Measurements from ENCODE around the gene KCNJ10.
A peak's percentile ranks its signal among the peaks of the same experiment; 100 is the strongest.

KCNJ10 gene

GRCh38 chr1:160098852-160099561 lies 29.0 kb upstream of the KCNJ10 start:
- peak; percentile 97 for DNase-seq (ENCODE audit: low read depth)

DNA sequence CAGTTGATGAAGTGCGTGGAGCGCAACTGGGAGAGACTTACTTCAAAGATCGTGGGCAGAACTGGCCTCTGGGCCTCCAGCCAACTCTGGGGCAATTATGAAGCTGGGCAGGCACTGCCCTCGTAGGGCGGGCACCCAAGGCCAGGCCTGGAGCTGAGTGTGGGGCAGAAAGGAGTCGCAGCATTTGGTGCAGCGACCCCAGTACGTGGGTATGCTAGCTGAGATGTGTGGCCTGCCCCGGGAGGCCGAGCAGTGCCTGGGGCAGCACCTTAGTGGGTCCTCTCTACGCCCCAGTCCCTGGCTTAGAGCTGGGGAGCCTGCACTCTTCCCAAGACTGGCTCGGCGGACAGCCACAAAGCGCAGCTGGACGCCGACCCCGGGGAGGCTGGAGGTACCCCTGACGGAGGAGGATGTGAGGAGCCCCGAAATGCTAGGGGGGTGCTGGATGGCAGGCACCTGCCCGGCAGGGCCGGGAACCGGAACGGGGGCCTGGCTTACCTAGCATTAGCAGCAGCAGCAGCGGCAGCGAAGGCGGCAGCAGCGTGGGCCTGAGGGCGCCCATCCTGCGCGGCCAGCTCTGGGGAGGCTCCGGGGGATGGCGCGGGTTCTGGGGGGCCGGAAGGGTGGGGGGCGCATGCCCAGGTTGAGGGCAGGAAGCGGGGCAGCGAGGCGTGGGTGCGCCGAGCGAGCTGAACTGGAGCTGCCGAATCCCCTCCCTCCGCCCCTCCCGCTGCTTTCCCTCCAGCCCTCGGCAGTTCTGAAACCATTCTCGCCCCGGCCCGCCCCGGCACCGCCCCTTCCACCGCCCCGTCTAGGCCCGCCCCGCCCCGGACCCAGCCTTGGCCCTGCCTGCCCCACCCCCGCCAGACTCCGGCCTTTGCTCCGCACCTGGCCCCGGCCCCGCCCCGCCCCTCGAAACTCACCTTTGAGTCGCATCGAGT lies 28.2 kb upstream of the KCNJ10 start, which contains the start of gene IGSF8:
IGSF8 (minus strand) TSS at position 709 of the 941 bp plus-strand sequence; CDS start at position 562, 147 bp downstream.
- DNase-seq (ENCODE audit: low read depth) = peak; percentile 89

- DNase-seq (ENCODE audit: low read depth) = peak; percentile 14
Observed at GRCh38 chr1:160097151-160097910, 27.4 kb upstream of the KCNJ10 start.

DNA sequence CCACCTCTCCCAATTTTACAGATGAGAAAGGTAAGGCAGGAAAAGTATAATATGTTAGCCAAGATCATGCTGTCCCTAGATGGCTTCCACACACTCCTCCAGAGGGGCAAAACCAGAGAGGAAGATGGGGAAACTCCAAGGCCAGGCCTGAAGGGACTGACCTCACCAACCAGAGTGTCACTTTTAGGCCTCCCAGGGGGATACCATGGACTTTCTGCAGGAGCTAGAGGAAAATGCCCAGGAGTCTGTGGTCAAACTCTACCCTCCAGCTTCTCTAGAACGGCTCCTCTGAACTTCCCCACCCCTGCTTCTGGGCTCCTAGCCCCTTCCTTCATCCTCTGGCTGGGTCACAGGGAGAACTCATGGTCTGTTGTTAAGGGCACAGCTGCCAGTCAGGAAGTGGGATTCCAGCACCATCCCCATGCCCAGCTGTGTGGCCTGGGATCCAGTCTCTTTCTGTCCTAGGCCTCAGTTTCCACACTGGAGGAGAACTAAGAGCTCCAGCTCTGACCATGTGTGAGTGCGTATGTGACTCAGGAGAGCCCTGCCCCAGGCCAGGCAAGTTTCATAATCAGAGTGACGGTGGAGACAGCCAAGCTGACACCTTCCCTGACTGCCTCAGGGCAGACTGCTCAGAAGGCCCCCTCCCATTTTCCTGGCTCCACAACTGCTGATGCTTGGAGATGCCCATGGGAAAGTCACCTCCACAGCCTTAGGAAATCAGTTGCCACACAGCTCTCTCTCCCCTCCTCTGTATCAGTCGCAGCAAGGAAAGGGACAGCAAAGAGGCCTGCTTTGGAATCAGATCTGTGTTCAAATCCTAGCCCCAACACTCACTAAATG lies 26.5 kb upstream of the KCNJ10 start:
- no peak for DNase-seq (ENCODE audit: low read depth)

DNA sequence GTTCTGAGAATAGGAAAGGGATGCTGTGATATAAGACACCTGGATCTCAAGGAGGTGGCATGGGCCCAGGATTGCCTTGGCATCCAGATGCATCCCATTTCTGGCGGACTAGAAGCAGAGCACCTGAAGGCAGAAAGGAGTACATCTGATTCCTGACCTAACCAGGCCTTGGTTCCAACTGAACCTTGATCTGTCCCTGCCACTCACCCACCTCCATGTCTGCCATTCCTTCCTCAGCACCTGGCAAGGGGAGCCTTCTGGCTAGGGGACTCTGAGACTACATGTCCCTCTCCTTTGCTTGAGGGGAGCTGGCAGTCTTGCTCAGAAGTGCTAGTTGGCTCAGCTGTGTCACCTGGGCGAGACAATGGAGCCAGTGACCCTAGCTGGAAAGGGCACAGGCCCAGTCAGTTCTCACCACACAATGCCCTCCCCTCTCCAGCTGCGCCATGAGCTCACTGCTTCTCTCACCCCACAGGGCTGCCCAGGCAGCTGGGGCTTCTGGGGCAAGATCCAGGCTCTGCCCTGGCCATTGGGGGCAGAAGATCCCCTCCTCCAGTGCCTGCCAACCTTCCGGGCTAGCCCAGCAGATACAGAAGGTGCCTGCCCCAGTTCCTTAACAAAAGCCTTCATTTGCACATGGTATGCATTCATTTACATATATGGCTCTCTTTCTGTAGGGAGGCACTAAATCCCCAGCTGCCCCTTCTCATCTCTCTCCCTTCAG lies 25.6 kb upstream of the KCNJ10 start:
- no peak for DNase-seq (ENCODE audit: low read depth)

DNA sequence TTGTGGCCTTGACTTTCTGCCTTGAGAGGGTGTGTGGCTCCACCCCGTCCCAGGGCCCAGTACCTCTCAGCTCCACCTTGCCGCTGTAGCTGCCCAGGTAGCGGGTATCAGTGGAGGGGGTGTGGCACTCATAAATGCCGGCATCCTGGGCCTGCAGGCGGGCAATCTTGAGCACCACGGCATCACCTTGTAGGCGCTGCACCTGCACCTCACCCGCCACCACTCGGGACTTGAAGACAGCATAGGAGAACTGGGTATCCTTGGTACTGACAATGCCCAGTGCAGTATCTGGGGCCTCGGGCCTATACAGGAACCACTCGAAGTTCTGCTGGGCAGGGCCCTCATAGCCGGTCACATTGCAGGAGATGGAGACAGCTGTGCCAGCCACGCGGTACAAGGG lies 24.8 kb upstream of the KCNJ10 start:
- no peak for DNase-seq (ENCODE audit: low read depth)

- DNase-seq (ENCODE audit: low read depth) = no peak
Observed at GRCh38 chr1:160094291-160094625, 24.3 kb upstream of the KCNJ10 start.

- DNase-seq (ENCODE audit: low read depth) = no peak
Observed at GRCh38 chr1:160093624-160094290, 23.8 kb upstream of the KCNJ10 start.

- DNase-seq (ENCODE audit: low read depth) = no peak
Observed at GRCh38 chr1:160093069-160093395, 23.1 kb upstream of the KCNJ10 start.

DNA sequence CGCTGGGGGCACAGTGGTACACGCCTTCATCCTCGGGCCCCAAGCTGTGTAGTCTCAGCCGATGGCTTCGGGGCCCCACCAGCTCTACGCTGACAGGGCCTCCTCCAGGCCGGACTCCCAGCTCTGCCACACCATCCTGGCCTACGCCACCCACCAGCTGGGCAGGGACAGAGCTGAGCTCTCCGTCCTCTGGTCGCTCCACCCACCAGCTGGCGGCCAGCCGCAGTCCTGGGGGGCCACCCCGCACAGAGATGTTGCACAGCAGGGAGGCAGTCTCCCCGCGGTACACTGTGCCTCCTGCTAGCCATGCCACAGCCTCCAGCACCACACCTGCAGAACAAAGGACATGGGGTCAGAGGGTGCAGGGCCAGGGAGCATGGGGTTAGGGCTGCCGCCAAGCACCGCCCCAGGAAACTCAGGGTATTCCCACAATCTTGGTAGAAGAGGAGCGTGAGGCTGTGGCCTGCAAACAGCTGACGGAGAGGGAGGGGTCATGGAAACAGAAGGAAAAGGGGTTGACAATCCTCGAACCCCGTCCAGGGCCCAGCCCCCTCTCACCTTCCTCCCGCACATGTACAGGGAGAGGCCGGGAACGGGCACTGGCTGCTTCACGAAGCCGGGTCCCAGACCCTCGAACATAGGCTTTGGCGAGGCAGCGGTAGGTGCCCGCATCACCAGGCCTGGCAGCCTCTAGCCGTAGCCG lies 22.6 kb upstream of the KCNJ10 start:
- DNase-seq (ENCODE audit: low read depth) = no peak

GRCh38 chr1:160091666-160092223 lies 21.8 kb upstream of the KCNJ10 start:
- DNase-seq (ENCODE audit: low read depth) = no peak

GRCh38 chr1:160090760-160091159 lies 20.8 kb upstream of the KCNJ10 start:
- no peak for DNase-seq (ENCODE audit: low read depth)

DNA sequence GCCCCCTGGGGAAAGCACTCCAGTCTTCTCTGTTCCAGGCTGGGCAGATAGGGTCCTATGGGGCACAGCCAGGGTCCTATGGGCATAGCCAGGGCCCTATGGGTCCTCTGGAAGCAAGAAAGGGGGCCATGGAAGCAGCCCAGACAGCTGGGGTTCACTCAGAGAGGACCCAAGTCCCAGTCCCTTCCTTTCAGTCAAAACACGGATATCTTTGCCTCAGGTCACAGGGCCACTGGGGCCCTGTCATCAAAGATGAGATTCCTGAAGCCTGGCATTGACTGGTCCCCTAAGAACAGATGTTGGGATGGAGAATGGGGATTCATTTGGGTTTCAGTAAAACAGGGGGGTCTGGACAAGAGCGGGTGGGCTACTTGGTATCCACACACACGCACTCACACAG lies 19.9 kb upstream of the KCNJ10 start:
- DNase-seq (ENCODE audit: low read depth) = no peak

DNA sequence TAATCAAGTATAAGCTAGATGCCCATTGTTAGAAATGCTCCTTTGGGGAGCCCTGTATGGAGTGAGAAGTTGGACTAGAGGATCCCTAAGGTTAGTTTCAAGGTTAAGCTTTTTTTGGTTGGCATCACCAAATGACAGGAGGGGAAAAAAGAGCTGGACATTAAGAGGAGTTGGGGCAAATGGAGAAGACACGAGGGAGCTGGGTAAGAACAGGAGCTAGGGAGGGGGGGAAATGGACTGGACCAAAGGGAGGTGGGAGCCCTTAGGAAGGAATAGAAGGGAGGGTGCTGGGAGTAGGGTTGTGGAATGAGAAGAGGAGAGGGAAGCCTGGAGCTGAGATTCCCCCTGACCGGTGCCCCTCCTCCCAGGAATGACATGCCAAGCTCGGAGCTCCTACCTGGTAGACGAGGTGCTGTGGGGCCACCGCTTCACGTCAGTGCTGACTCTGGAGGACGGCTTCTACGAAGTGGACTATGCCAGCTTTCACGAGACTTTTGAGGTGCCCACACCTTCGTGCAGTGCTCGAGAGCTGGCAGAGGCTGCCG lies 17.2 kb upstream of the KCNJ10 start:
- no peak for DNase-seq (ENCODE audit: low read depth)

GRCh38 chr1:160086456-160086892 lies 16.5 kb upstream of the KCNJ10 start:
- no peak for DNase-seq (ENCODE audit: low read depth)

GRCh38 chr1:160085686-160086455 lies 15.9 kb upstream of the KCNJ10 start:
- DNase-seq (ENCODE audit: low read depth) = peak; percentile 52

GRCh38 chr1:160084771-160085321 lies 14.9 kb upstream of the KCNJ10 start:
- DNase-seq (ENCODE audit: low read depth) = no peak

All from activated T-cell treated with anti-CD3 and anti-CD28 coated beads for 24 hours (primary cell).